Femur (tissue), 1 donor: ENCODE measurements around the gene SIVA1.

Source experiments
- DNase-seq: peaks from one replicate; pipeline ENCODE4 v3.0.0-alpha.2; 2017

The SIVA1 gene

DNA sequence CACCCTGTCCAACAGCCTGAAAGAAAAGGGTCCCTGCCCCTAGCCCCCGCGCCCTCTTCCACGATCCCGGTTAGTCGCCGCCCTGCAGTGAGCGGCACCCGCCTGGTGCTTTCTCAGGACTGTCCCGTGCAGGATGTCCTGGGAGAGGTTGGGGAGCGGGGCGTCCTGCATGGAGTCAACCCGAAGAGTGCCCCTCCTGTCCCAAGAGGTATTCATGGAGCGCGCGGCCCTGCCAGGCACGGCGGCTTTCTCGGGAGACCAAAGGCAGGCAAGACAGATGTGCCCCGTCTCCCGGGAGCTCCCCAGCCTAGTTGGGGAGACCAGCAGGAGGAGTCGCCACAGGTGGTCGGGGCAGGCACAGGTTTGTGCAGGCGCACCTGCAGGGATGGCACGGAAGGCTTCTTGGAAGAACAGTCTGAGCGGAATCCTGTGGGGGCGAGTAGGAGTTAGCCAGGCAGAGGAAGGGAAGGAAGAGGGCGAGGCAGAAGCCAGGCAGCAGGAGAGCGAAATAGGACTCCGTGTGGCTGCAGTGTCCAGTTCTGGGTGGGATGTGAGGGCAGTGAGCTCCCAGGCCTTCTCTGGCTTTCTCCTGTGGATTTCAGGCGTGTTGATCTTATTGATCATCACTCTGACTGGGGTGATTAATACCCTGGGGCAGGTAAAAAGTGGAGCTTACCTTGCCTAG, 723 bp downstream of the SIVA1 start:
- no peak for DNase-seq

DNA sequence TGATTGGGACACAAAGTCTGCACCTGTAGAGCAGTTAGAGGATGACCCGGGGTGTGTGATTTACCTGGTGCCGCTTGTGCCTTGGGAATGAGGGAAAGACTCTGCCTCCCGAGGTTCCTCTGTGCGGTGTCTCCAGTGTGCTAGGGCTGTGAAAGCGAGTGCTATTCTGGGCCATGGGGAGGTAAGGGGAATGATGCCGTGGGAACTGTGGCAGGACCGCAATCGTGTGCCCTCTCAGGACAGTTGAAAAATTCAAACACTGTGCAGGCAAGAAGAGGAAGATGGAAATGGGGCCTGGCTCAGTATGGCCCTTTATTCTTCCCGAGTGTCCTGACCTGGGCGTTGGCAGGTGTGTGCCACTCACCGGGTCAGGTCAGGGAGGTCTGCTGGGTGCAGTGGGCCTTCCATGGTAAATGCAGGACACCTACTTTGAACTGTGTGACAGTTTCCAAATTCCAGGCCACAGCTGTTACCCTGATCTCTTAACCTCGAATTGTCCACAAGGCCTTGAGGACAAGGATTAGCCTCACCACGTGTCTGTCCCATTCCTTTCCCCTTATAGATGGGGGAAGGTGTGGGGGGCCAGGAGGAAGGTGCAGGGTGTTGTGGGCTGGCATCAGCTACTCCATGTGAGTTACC, 1.4 kb downstream of the SIVA1 start:
- DNase-seq = no peak

DNA sequence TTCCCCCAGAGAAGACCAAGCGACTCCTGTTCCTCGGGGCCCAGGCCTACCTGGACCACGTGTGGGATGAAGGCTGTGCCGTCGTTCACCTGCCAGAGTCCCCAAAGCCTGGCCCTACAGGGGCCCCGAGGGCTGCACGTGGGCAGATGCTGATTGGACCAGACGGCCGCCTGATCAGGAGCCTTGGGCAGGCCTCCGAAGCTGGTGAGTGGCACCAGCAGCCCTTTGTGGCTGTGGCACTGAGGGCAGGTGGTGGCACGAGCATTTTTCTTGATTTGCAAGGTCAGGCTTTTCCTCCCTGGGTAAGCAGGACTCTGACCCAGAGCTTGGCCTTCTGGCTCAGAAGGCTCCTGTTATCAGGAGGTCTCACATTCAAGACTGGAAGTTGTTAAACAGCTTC, 2.7 kb downstream of the SIVA1 start:
- no peak for DNase-seq

DNA sequence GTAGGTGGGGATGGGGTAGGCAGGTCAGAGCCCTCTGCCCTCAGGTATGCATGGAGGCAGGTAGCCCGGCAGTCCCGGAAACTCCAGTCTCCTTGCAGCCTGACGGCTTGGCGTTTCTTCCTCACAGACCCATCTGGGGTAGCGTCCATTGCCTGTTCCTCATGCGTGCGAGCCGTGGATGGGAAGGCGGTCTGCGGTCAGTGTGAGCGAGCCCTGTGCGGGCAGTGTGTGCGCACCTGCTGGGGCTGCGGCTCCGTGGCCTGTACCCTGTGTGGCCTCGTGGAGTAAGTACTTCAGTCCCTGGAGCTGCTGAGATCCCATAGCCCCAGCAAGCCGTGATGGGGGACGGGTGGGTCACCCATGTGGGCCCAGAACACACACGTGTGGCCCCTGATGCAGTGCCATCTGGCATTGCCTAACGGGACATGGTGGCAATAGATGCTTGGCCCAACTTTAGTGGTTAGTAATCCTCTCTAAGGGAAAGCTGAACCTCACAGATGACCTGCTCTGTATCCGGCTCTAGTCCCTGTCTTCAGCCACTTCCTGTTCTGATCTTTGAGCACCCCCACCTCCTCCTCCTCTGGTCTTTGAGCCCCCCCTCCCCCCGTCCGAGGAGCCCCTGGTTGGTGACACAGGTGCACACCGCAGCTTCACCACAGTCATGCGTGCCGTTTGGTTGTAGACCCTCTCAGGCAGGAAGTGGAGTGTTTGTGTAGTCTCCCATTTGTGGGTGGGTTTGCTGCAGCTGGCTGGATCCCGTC, 3.7 kb downstream of the SIVA1 start:
- DNase-seq = no peak

DNA sequence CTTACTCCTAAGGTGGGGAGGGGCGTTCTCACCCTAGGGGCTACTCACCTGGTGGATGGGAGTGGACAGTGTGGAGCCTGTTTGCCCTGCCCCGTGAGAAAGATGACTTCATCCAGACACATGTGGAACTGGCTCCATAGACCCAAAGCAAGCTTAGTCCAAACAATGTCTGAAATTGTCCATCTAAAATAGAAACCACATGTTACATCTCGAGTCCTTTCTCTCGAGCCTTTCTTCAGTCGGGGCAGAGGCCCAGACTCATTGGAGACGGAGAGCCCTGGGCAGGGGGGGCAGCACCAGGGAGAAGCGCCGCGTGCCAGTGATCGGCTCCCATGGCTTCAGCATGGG, 4.3 kb downstream of the SIVA1 start:
- no peak for DNase-seq

DNA sequence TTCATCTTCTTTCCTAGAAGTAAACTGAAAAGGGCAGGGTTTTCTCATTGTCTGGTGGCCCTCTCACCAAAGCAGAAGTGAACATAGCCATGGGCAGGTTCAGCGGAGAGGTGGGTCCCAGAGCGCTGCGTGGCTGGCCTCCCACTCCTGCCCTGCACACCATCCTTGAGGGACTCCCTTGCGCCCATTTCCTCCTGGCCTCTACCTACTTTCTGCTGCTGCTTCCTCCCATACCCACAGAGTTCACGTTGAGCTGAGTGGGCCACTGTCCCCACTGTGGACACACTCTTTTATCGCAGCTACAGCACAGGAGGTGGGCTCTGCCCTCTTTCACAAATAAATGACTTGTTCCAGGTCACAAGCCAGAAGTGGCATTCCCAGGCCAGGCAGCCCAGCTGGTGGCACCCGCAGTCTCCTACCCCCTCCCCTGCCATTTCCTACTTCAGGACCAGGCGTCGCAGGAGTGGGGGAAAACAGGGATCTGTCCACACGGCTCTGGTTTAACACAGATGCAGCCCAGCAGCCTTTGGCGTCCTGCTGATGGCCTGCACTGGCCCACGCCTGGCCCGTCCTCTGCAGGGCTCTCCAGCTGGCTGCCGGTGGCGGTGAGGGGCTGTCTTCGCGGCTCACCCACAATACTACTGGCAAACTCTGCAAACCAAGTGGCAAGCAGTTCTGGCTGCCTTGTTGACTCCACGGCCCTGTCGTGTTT, 4.9 kb downstream of the SIVA1 start:
- DNase-seq = no peak

DNA sequence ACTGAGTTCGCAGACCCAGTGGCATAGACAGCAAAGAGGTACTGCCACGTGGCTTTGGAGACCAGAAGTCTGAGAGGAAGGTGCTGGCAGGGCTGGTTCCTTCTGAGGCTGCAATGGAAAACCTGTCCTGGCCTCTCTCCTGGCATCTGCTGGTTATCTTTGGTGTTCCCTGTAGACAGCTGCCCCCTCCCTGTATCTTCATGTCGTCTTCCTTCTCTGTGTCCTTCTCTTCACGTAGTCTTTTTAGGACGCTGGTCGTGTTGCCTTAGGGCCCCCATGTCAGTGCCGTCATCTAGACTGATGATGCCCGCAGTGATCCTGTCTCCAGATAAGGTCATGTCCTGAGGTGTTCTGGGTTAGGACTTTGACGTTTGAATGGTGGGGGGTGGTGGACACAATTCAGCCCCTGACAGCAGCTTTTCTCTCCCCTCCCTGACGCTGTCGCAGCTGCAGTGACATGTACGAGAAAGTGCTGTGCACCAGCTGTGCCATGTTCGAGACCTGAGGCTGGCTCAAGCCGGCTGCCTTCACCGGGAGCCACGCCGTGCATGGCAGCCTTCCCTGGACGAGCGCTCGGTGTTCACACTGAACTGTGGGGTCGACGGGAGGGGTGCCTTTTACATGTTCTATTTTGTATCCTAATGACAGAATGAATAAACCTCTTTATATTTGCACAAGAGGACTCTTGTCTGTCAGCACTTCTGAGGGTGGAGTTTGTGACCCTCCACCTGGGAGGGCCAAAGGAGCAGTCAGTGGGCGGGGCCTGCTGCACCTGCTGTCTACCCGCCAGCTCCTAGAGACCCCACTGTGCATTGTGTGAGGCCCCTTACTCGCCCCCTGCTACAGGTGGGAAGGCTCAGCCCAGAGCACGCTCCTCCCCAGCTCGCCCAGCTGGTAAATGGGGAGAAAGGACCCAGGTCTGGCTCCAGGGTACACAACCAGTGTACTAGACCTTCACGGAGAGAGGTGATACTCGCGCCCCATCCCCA, 6.3 kb downstream of the SIVA1 start:
- DNase-seq = no peak

DNA sequence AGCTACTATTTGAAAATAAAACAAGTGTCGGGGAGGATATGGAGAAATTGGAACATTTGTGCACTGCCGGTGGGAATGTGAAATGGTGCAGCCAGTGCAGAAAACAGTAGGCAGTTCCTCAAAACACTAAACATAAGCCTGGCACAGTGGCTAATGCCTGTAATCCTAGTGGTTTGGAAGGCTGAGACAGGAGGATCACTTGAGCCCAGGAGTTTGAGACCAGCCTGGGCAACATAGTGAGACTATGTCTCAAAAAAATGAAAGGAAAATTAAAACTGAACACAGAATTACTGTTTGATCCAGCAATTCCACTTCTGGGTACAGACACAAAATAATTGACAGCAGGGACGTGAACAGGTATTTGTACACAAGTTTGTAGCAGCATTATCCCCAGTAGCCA, 12.6 kb downstream of the SIVA1 start:
- no peak for DNase-seq

DNA sequence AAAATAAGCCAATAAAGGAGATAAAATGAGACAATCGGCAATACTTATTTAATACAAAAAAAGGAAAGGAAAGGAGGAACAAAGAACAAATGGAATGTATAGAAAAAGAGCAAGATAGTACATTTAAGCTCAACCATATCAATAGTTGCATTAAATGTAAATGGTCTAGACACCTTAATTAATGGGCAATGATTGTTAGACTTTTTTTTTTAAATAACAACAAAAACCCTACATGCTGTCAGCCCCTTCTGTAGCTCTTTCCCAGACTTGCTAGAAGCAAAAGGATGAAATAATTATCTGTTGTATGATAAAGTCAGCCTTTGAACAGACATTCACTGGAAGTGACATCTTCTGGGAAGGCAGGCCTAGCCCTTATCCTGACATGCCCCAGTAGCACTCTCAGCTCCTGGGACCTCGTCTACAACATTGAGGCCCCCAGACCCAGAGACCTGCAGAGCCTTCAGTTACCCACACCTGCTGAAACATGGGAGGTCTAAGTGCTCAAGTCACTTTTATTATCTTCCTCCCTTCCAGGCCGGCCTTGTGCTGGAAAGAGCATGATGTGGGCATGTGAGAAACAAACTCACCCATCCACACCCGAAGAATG, 13.4 kb downstream of the SIVA1 start:
- DNase-seq = no peak

DNA sequence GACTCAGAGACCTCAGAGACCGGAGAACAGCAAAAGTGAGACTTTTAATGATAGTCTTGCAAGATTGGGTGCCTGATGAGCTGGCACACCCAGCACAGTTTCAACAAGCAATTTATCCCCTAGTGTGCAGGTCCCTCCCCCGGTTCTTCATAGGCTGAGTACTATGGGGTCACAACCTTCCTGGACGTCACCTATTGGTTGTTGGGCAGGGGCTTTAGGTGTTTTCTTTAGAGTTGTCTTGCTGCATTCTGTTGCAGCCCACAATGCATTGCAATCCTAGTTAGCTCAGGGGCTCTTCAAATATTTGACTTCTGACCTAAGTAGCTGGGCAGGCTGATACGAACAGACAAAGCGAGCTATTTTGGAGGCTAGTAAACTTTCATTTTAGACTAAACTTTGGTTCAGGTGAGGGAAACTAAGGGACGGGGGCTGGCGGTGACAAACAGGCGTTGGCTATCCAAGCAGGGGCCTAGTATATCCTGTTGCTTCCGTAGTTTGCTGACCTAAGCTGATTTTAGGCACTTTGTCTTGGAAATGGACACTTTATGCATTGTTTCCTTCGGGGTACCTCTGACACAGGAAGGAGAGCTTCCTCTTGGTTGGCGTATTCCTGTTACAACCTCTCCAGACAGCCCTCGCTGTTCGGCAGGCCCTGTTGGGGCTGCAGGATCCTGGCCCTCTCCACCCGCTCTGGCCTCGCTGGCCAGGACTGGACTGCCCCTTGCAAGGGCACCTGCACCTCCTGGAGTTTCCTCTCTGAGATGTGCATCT, 14.1 kb downstream of the SIVA1 start:
- DNase-seq = no peak

DNA sequence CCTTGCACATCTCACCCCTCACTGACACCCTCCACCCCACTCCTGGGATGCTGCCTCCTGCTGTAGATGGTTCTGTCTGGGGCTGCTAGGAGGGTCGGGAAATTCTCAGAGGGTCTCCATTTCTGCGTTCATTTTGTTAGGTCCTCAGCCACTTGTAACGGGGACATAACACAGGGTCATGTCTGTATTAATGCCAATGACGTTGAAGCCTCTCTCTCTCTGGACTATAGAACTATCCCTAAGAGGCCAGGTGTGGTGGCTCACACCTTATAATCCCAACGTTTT, 14.6 kb downstream of the SIVA1 start:
- DNase-seq = no peak

DNA sequence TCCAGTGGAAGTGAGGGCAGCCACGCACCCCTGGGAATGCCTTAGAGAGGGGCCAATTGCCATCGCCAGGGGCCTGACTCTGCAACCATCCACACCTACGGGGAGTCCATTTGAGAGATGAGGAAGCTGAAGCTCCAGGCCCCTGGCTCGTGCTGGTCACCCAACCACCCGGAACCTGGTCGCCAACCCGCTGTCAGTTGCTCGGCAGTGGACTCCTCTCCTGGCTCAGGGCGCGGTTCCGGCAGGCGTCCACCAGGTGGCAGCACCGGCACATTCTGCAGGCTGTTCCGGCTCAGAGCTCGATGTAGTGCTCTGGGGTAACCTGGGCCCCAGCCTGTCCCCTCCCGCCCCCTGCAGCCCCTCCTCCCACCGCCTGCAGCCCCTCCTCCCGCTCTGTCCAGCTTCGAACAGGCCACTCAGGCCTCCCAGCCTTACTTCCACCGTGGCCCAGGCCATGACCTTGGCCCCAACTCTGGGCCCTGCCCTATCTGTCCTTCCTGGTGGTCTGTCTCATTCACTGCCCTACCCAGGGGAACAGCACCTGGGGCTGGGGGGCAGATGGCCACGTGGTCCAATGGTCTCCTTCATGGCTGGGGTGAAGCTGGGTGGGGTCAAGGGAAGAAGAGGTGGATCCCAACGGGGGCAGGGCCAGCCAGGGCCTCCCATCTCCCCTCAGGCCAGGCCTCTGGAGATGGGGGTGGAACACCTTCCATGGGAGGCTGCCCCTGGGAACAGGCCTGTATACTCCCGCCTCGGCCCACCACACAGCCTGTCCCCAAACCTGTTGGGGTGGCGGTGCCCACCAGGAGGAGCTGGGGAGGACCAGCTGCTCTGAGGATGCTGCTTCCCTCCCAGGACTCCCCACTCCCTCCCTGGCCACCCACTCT, 15.7 kb downstream of the SIVA1 start:
- peak; percentile 94 for DNase-seq

DNA sequence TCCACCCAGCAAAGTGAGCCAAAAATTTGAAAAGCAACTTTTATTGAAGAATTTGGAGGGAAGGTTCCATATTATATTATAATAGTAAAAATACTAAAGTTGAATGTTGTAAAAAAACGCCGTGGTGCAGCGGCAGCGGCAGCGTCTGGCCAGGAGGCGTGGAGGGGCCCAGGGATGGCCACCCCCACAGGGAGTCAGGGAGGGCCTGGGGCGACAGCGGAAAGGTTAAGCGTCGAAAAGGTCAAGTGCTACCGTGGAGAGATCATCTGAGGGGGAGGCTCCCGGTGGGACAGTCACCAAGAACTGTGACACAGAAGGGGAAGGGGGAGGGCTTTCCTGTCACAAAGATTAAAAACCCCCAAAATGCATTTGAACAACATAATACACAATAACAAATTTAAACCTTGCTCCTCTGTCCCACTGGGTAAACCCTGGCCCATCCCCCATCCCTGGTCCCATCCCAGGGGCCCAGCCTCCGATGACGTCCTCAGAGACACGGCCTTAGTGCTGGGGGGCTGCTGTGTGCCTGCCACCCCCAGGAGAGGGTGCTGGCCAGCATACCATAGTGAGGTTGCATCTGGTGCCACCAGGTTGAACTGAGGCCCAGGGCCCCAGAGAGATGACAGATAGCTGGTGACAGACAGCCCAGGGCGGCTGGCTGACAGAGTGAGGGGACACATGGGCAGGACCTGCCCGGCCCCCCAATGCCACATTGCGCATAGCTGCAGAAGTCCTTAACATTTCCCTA, 16.6 kb downstream of the SIVA1 start:
- no peak for DNase-seq

DNA sequence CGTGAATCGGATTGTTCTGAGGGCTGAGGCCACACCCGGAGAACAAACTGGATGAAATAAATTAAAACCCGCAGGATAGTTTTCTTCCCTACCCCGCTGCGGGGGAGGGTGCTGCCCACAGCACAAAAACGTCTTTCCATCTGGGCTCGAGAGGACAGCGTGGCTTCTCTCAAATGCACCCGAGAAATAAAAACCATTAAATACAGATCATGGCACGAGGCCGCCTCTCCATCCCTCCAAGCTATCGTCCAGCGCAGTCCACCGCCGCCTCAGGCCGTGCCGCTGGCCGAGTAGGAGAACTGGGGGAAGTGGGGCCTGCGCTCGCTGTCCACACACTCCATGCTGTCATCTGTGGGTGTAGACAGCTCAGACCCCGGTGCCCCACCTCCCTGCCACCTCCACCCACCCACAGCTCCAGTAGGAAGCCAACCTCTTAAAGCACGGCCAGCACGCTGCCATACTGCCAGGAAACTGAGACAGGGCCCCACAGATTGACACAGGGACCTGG, 17.2 kb downstream of the SIVA1 start:
- no peak for DNase-seq

DNA sequence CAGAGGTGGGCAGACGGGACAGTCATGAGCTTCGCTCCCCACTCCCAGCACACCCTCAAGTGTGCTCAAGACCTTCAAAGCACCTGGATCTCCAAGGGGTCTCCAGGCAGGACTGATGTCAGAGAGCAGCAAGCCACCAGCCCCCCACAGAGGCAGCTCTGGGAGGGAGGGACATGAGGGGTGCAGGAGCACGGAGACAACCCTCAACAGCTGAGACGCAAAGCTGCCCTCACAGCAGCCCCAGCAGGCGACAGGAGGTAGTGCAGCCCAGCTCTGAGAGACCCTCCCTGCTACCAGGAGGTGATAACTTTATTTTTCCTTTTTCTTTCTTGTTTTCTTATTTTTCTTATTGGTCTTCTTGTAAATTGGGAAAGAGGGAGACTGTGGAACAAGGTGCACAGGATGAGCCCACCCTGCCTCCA, 17.9 kb downstream of the SIVA1 start:
- DNase-seq = no peak

DNA sequence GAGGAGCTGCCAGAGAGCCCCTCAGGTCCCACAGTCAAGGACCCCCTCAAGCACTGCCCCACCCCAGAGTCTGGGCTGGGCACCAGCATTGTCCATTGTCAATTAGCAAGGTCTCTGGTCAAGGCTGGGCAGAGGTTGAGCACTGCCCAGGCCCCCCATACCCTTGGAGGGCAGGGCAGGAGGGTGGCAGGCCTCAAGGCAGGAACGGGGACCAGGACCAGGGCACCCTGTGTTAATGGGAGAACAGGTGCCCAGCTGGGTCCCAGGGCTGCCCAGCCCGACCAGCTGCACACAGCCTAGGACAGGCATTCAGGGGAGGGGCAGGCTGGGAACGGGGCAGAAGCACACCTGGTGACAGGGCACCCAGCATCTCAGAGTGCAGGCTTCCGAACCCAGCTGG, 18.4 kb downstream of the SIVA1 start:
- DNase-seq = no peak

DNA sequence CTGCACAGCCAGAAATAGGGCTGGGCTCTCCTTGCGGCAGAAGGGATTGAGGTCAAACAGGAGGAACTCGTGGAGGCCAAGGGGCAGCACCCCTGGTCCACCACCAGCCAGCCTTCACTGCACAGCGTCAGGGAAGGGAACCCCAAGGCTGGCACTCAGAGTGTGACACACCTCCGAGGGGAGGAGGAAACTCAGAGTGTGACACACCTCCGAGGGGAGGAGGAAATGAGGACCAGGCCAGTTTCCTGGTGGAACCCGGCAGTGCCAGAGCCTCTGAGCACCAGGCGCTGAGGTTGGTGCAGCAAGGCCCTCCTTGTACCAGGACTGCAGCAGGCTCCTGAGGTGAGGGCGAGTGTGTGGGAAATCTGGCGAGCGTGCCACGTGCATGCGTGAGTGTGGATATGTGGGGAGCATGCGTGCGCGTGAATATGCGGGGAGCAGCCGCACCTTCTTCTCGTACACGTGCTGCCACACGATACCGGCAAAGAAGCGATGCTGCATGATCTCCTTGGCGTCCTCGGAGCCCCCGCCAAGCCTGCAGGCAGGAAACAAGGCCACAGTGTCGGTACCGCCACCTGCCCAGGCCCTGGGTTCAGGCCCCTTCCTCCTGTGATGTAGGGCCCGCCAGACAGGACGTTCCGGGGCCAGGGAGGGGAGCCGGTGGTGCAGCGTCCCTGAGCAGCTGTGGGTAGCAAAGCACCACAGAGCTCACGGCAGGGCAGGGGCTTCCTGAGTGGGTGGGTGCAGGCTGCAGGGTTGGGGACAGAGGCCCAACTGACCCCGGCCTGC, 19.2 kb downstream of the SIVA1 start:
- DNase-seq = no peak

DNA sequence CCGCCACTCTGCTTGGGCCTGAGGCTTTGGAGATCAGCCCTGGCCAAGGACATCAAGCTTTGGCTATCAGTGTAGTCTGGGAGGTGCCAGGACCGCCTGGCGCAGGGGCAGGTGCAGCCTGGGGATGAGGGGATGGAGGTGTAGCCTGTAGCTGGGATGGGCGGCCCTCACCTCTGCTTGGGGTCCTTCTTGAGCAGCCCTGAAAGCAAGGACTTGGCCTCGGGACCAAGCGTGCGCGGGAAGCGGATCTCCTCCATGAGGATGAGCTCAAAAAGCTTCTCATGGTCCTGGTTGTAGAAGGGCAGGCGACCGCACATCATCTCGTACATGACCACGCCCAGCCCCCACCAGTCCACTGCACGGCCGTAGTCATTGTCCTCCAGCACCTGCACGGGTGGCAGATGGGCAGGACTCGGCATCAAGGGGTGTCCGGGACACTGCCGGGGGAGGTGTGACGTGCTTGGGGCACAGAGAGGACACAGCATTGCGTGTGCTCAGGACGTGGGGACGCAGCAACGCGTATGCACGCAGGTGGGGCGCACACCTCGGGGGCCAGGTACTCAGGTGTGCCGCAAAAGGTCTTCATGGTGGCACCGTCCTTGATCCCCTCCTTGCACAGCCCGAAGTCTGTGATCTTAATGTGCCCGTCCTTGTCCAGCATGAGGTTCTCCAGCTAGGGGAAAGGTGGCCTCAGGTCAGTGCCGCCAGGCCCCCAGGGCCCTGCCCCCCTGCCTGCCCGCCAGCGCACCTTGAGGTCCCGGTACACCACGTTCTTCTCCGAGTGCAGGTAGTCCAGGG, 20.0 kb downstream of the SIVA1 start:
- DNase-seq = no peak
